HG03354 (cell line): ENCODE data around the gene EIF2D.
"Not testable (repeated sequence)": the region's sequence is repeated elsewhere in the genome, so short reads cannot be mapped to it uniquely, and the experiment has no call there.

Source experiments
- ATAC-seq: cut with Tn5 transposase; IDR thresholded peaks from one replicate; pipeline ENCODE4 v1.9.1; 2021; ENCODE audit warnings: mild to moderate bottlenecking; ENCODE audit not compliant: unreplicated experiment, poor library complexity, severe bottlenecking

Gene EIF2D, protein sequence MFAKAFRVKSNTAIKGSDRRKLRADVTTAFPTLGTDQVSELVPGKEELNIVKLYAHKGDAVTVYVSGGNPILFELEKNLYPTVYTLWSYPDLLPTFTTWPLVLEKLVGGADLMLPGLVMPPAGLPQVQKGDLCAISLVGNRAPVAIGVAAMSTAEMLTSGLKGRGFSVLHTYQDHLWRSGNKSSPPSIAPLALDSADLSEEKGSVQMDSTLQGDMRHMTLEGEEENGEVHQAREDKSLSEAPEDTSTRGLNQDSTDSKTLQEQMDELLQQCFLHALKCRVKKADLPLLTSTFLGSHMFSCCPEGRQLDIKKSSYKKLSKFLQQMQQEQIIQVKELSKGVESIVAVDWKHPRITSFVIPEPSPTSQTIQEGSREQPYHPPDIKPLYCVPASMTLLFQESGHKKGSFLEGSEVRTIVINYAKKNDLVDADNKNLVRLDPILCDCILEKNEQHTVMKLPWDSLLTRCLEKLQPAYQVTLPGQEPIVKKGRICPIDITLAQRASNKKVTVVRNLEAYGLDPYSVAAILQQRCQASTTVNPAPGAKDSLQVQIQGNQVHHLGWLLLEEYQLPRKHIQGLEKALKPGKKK

GRCh38 chr1:206612129-206612876 is at the start of gene EIF2D:
Gene EIF2D, minus strand, starts transcription at chr1:206612465. Its CDS starts 123 bp downstream, at chr1:206612342.
- peak; percentile 83 for ATAC-seq

GRCh38 chr1:206661161-206661820 is 49.0 kb upstream of the EIF2D start:
- ATAC-seq = no peak

GRCh38 chr1:206660136-206660535 is 47.9 kb upstream of the EIF2D start:
- no peak for ATAC-seq

GRCh38 chr1:206658981-206659273 is 46.7 kb upstream of the EIF2D start:
- ATAC-seq = no peak

- ATAC-seq = peak; percentile 79
Measured at GRCh38 chr1:206658264-206658980, 46.2 kb upstream of the EIF2D start.

DNA sequence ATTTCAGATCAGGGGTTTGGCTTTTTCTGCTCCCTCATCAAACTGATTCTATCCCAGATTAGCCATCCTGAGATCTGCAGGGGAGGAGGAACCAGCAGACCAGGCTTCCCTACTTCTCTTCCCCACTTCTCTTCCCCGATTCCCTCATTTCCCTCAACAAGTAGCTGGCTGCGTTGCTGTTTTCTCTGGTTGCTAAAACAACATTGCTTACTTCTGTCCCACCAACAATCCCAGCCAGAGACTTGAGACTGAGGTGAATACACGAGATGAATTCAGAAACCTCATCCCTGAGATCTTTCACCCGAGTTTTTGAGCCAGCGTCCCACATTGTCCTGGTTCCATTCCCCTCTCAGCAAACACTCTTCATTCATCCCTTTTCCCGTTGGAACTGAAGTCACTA is 45.5 kb upstream of the EIF2D start:
- ATAC-seq = no peak

- ATAC-seq = no peak
Measured at GRCh38 chr1:206656936-206657335, 44.7 kb upstream of the EIF2D start.

- ATAC-seq = no peak
Measured at GRCh38 chr1:206655471-206655882, 43.2 kb upstream of the EIF2D start.

GRCh38 chr1:206654828-206655227 is 42.6 kb upstream of the EIF2D start:
- no peak for ATAC-seq

- ATAC-seq = no peak
Measured at GRCh38 chr1:206653715-206654459, 41.6 kb upstream of the EIF2D start.

DNA sequence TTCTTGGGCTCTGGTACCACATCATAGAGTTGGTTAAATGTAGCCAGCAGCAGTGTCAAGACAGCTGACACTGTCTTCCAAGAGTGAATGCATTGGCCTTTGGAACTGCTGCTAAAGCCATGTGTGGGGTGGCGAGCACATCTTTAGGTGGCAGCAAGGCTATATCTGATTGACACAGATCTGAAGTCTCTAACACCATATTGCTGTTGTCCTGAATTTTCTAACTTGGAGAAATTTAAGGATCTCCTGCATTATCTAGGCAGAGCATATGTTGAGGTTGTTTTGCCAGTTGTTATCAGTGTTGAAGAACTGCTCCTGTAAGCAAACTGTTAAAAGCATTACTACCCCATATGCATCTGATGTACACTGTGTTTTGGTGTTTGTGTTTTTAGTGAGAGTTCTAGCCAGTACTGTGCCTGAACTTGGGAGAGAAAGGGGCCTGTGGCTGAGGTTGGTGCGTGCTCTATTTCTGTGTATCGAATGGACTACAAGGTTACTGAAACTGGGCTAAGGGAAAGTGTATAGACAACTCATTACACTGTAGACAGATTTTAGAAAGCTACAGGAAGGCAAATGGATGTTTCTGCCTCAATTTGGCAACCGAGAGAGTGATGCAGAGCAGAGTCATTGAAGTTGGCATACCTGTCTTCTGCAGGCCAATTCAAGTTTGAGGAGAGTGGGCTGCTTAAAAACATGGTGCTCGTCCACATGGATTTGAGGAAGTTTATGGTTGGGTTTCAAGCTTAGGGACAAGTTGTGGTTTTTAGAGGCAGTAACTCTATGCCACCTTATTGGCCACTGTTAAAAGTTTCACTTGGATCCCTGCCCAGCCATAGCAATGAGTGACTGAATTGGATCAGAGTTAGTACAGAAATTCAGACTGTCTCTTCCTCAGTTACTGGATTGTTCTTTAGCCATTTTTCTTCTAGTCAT is 40.0 kb upstream of the EIF2D start:
- no peak for ATAC-seq

DNA sequence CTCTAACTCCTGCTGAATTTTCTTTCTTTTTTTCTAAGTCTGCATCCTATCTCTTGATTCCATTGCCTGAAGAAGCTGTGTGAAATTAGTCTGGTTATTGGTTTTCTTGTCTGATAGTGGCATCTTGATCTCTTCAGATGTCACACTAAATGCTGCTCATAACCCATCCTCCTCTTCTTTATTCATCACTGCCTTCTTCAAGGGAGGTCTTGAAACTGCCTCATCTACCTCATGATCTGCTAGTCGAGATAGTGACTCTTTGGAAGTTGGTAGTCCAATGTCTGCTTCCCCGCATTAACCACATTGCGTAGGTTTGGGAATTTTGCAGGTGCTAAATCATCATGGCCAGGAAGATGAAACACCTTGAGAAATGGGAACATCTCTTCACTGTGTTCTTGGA is 38.7 kb upstream of the EIF2D start:
- no peak for ATAC-seq

GRCh38 chr1:206649261-206649921 is 37.1 kb upstream of the EIF2D start:
- ATAC-seq = no peak

DNA sequence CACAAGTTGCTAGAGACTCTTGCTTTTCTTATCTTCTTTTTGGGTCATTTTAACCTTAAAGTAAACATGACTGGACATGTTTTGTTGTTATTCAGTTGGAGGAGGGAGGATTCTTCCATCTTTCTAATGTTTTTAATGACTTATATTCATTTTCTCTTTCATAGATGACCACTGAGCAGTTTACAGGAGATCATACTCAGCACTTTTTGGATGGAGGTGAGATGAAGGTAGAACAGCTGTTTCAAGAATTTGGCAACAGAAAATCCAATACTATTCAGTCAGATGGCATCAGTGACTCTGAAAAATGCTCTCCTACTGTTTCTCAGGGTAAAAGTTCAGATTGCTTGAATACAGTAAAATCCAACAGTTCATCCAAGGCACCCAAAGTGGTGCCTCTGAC is 35.0 kb upstream of the EIF2D start:
- ATAC-seq = no peak

- no peak for ATAC-seq
Measured at GRCh38 chr1:206646504-206646903, 34.2 kb upstream of the EIF2D start.

- ATAC-seq = no peak
Measured at GRCh38 chr1:206643118-206643698, 30.9 kb upstream of the EIF2D start.

DNA sequence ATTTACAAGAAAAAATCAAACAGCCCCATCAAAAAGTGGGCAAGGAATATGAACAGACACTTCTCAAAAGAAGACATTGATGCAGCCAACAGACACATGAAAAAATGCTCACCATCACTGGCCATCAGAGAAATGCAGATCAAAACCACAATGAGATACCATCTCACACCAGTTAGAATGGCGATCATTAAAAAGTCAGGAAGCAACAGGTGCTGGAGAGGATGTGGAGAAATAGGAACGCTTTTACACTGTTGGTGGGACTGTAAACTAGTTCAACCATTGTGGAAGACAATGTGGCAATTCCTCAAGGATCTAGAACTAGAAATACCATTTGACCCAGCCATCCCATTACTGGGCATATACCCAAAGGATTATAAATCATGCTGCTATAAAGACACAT is 29.8 kb upstream of the EIF2D start:
- ATAC-seq = not testable (repeated sequence)
